Testis (tissue), 3 donors: ENCODE results near the gene SPIB. TPM values are rescaled to one million over a fixed set of nuclear protein-coding genes. Genes with fewer than 3 reads are reported as not detected.

Experiments
- DNase-seq: peaks from one replicate; pipeline ENCODE4 v3.0.0-alpha.2; 2019
- H3K27ac ChIP-seq, 2 donors: fragments of 200-600 bp; sonication (generic); one replicate each; pipeline ENCODE4 v1.5.1; 2019
- H3K27me3 ChIP-seq: fragments of 200-600 bp; sonication (generic); one replicate; pipeline ENCODE4 v1.5.1; 2019
- H3K36me3 ChIP-seq: fragments of 200-600 bp; sonication (generic); one replicate; pipeline ENCODE4 v1.5.1; 2017; ENCODE audit warnings: low read depth; ENCODE audit errors: missing control alignments
- H3K4me1 ChIP-seq: fragments of 200-600 bp; sonication (generic); one replicate; pipeline ENCODE4 v1.5.1; 2019
- H3K4me3 ChIP-seq, 2 donors: fragments of 200-600 bp; sonication (generic); one replicate each; pipeline ENCODE4 v1.5.1; 2017 to 2019
- H3K9me3 ChIP-seq: fragments of 200-600 bp; sonication (generic); one replicate; pipeline ENCODE4 v1.5.1; 2017
- POLR2A ChIP-seq: fragments of 450-650 bp; IDR thresholded peaks from one replicate; pipeline ENCODE4 v1.6.1; 2017; ENCODE audit warnings: antibody characterized with exemption, mild to moderate bottlenecking, moderate library complexity
- WGBS, 2 donors: methylation state at CpG; one replicate each; pipeline ENCODE4 v1.1.5; 2018; 5-methylcytosine and 5-hydroxymethylcytosine counted together
- intact Hi-C: fragments of 100-400 bp; cut with DNase I; formaldehyde crosslinking; loops from one replicate; pipeline ENCODE4 v1.15.1; 2023; ENCODE audit warnings: low total_unique reads
- polyA plus RNA-seq: library from polyadenylated mRNA; stranded (reverse); fragments of 350-450 nt; fragmentation: Illumina TruSeq; extraction: RNeasy Lipid Tissue Mini Kit (QIAGEN cat#74804); gene quantifications from one replicate; pipeline ENCODE4 v1.2.3, GENCODE V29; 2014; ENCODE audit warnings: low read depth, low replicate concordance; ENCODE audit not compliant: insufficient read depth
- total RNA-seq, 2 donors: library from RNA; depleted of rRNA; stranded (reverse); fragments of >200 nt; gene quantifications; one replicate each; pipeline ENCODE4 v1.2.3, GENCODE V29; 2016
- TF ChIP-seq, protein P1 (sequence below), 3 experiments: fragments of 450-650 bp in 2 of 3; fragments of 200-600 bp in 1 of 3; sonication (generic) in 1 of 3; IDR thresholded peaks; one replicate each; pipeline ENCODE4 v1.5.1; 2016 to 2019; ENCODE audit warnings: antibody characterized with exemption in 3 of 3, mild to moderate bottlenecking in 2 of 3, moderate library complexity in 1 of 3

SPIB gene
- total and polyA plus RNA-seq, 3 donors from 2014 or later, result 0.24 to 1.6 (median 1.1) TPM

- Histone ChIP-seq H3K27ac (no peak overlapping the region), H3K4me1 (peaks cover 7% of the 10 kb centered on the region), H3K9me3 (no peaks in the 10 kb centered on the region), H3K27me3 (no peaks in the 10 kb centered on the region), H3K4me3 (no peak overlapping the region), H3K36me3 (no peaks in the 10 kb centered on the region)
- no peak for DNase-seq
- intact Hi-C loops, result loop anchor here (10.0 kb wide), 1 partner anchor 54 kb away; the partner anchor contains the start of gene NAPSA
- 36 to 48% methylated on average over 14 of the region's 14 CpGs for WGBS, 2 donors
- TF ChIP-seq POLR2A, result no peak
- TF ChIP-seq, protein P1, sequence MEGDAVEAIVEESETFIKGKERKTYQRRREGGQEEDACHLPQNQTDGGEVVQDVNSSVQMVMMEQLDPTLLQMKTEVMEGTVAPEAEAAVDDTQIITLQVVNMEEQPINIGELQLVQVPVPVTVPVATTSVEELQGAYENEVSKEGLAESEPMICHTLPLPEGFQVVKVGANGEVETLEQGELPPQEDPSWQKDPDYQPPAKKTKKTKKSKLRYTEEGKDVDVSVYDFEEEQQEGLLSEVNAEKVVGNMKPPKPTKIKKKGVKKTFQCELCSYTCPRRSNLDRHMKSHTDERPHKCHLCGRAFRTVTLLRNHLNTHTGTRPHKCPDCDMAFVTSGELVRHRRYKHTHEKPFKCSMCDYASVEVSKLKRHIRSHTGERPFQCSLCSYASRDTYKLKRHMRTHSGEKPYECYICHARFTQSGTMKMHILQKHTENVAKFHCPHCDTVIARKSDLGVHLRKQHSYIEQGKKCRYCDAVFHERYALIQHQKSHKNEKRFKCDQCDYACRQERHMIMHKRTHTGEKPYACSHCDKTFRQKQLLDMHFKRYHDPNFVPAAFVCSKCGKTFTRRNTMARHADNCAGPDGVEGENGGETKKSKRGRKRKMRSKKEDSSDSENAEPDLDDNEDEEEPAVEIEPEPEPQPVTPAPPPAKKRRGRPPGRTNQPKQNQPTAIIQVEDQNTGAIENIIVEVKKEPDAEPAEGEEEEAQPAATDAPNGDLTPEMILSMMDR (IDR thresholded peaks at IDR 0.05), result no peak
These were observed 363 bp downstream of the SPIB start for GRCh38 chr19:50419022-50419579.

DNA sequence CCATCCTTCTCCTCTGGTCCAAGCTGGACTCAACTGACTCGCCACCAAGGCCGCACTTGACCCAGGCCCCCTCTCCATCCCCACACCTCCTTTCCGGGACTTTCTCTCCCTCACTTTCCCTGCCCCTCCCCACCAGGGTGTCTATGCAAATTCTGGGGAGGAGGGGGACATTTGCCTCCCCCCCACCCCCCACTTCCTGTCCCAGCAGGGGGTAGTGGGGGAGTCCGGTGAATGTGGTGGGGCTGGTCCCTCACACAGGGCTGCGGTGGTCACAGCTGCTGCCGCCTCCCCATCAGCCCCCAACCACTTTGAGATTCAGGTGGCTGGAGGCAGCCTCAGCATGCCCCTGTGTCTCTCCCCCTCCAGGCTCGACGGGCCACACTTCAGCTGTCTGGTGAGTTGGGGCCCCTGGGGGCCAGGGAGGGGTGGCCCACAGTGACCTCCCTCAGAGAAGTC, 870 bp downstream of the SPIB start:
- no peak overlapping the region for H3K27ac ChIP-seq
- TF ChIP-seq, protein P1 (IDR thresholded peaks at IDR 0.05), result no peak
- no peak for TF ChIP-seq POLR2A
- H3K4me1 ChIP-seq, result peaks cover 7% of the 10 kb centered on the region
- no peak for DNase-seq
- no peaks in the 10 kb centered on the region for H3K27me3 ChIP-seq
- no peak overlapping the region for H3K4me3 ChIP-seq
- intact Hi-C loops, result loop anchor here (10.0 kb wide), 1 partner anchor 55 kb away; the partner anchor contains the start of gene NAPSA
- H3K36me3 ChIP-seq, result no peaks in the 10 kb centered on the region
- 46 to 53% methylated on average over 8 of the region's 8 CpGs for WGBS, 2 donors
- no peaks in the 10 kb centered on the region for H3K9me3 ChIP-seq

- TF ChIP-seq POLR2A, result no peak
- TF ChIP-seq, protein P1 (IDR thresholded peaks at IDR 0.05), result no peak
- Histone ChIP-seq H3K27me3 (no peaks in the 10 kb centered on the region), H3K36me3 (no peaks in the 10 kb centered on the region)
These were observed 1.4 kb downstream of the SPIB start for GRCh38 chr19:50420127-50420526.

DNA sequence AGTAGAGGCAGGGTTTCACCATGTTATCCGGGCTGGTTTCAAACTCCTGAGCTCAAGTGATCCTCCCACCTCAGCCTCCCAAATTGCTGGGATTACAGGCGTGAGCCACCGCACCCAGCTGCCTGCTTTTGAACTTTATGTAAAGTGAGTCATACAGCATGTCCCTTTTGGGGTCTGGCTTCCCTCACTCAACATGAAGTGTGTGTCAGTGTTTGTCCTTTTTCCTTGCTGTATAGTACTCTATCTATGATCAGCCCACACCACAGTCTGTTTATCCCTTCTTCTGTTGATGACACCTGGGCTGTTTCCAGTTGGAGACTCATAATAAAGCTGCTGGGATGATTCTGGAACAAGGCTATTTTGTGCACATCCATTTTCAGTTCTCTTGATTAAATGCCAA, 2.1 kb downstream of the SPIB start:
- Histone ChIP-seq H3K36me3 (no peaks in the 10 kb centered on the region), H3K27ac (no peak overlapping the region), H3K9me3 (no peaks in the 10 kb centered on the region), H3K27me3 (no peaks in the 10 kb centered on the region), H3K4me1 (peaks cover 7% of the 10 kb centered on the region), H3K4me3 (no peak overlapping the region)
- TF ChIP-seq POLR2A, result no peak
- TF ChIP-seq, protein P1 (IDR thresholded peaks at IDR 0.05), result no peak
- intact Hi-C loops, result no loop called here
- no peak for DNase-seq
- 78 to 81% methylated on average over 3 of the region's 3 CpGs for WGBS, 2 donors

More at GRCh38 chr19:50420127-50420526, 1.4 kb downstream of the SPIB start:
- Histone ChIP-seq H3K4me1 (peaks cover 7% of the 10 kb centered on the region), H3K9me3 (no peaks in the 10 kb centered on the region), H3K4me3 (no peak overlapping the region), H3K27ac (no peak overlapping the region)
- DNase-seq, result no peak
- intact Hi-C loops, result no loop called here
- WGBS, 2 donors, result 49 to 66% methylated on average over 3 of the region's 3 CpGs
